Adrenal gland (tissue), 5 donors: ENCODE data around the gene BSG.

Experiments used
- CTCF ChIP-seq, 6 experiments: fragments of 450-650 bp in 4 of 6; fragments of 200-600 bp in 2 of 6; sonication (generic) in 1 of 6; IDR thresholded peaks; 1 replicate in 5 of 6; 2 replicates in 1 of 6; pipeline versions ENCODE4 v1.5.1 to v1.8.0; 2016 to 2021; ENCODE audit warnings: antibody characterized with exemption in 6 of 6, mild to moderate bottlenecking in 2 of 6, moderate library complexity in 1 of 6
- POLR2A ChIP-seq, 2 donors: fragments of 450-650 bp; IDR thresholded peaks; one replicate each; pipeline ENCODE4 v1.6.1; 2017; ENCODE audit warnings: antibody characterized with exemption in 2 of 2, mild to moderate bottlenecking in 2 of 2, moderate library complexity in 1 of 2
- donor health status: DM: no; HTN: no; CAD: no.

DNA sequence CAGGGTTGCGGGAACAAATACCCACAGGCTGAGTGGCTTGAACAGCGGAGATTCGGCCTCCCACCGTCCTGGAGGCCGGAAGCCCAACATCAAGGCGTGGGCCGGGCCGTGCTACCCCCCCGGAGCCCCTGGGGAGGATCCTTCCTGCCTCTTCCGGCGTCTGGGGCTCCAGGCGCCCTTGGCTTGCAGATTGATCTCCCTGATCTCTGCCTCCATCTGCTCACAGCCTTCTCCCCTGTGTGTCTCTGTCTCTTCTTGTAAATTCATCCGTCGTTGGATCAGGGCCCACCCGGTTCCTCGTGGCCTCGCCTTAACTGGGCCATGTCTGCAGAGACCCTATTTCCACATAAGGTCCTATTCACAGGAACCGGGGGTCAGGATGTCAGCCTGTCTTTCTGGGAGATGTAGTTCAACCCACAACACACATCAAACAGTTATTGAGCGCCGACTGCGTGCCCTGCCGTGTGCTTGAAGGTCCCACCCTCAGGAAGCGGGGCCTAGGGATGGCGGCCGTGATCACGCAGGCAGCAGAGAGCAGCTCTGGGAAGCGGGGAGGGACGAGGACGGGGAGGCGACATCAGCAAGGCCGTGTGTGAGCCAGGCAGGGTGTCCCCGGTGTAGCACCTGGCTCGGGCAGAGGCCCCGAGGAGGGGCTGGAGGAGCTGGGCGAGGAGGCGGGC is 38.5 kb downstream of the BSG start:
- no peak for TF ChIP-seq CTCF (IDR thresholded peaks at IDR 0.05)
- no peak for TF ChIP-seq POLR2A (IDR thresholded peaks at IDR 0.05)
